ENCODE data around the gene DAPK2.

GRCh38 chr15:64048781-64049460, 2.6 kb upstream of the DAPK2 start:
- TF ChIP-seq ZBTB21 (CRISPR knock-in tag; IDR thresholded peaks at IDR 0.05) (no peak), SP2 (CRISPR knock-in tag; IDR thresholded peaks at IDR 0.05) (no peak), POLR2A (IDR thresholded peaks at IDR 0.05; ENCODE audit: insufficient read depth in 1 of 2, low read depth in 2 of 2, low read length in 2 of 2) (no peak), SIN3A (IDR thresholded peaks at IDR 0.05; ENCODE audit: borderline replicate concordance, low read depth, low read length) (no peak), ZBTB7A (CRISPR knock-in tag; IDR thresholded peaks at IDR 0.05) (no peak), NFIB (CRISPR knock-in tag; IDR thresholded peaks at IDR 0.05; ENCODE audit: borderline replicate concordance) (no peak), RAD51 (IDR thresholded peaks at IDR 0.05; ENCODE audit: borderline replicate concordance) (no peak)

All from HepG2 (cell line).